HepG2 (cell line): ENCODE data around the gene MECR. TPM values are rescaled to one million over a fixed set of nuclear protein-coding genes. Genes with fewer than 3 reads are reported as not detected.

Source experiments
- ATAC-seq: fragments of 200-7000 bp; cut with Tn5 transposase; 3 replicates; pipeline ENCODE4 v1.9.1; 2020; ENCODE audit warnings: mild to moderate bottlenecking, moderate library complexity
- BruUV-seq: library from RNA; stranded (reverse); fragments of 400-500 nt; replicated peaks from 2 replicates; lab custom pipeline; 2021; lab: Mats Ljungman, UMichigan
- CTCF ChIA-PET: fragments of 300-600 bp; formaldehyde crosslinking; extraction: SDS; loops from one replicate; lab custom pipeline; 2021; ENCODE audit warnings: low total read pairs, inconsistent platforms, low intra/inter-chr PET ratio; lab: Yijun Ruan, JAX
- POLR2A ChIA-PET: fragments of 350-600 bp; sonication (Branson Sonifier 250); formaldehyde crosslinking; loops from one replicate; lab custom pipeline; 2020; ENCODE audit warnings: antibody characterized with exemption, inconsistent platforms; lab: Yijun Ruan, JAX
- DNase-seq: peaks from one replicate; pipeline ENCODE4 v3.0.0-alpha.2; 2015; ENCODE audit warnings: low spot score
- FAIRE-seq: peaks from 3 replicates; lab custom pipeline; 2011; peaks lifted over from hg19 to GRCh38; lab: Jason Lieb, UNC
- H2AFZ ChIP-seq: one replicate; pipeline ENCODE4 v1.6.1; 2011; ENCODE audit warnings: low read length, inconsistent platforms
- H3K27ac ChIP-seq: fragments of 300-600 bp; 3 replicates; pipeline ENCODE4 v1.8.0; 2011; ENCODE audit warnings: mixed run types, mild to moderate bottlenecking, mixed read lengths, low read length, inconsistent platforms; ENCODE audit not compliant: insufficient read depth; ENCODE audit errors: extremely low read length
- H3K27me3 ChIP-seq, 2 experiments: fragments of 200-600 bp in 1 of 2; 2 replicates in 1 of 2; 3 replicates in 1 of 2; pipeline versions ENCODE4 v1.6.0 to v1.8.0; 2011; ENCODE audit warnings: low read length in 2 of 2, mild to moderate bottlenecking in 2 of 2, moderate library complexity in 2 of 2, inconsistent platforms in 1 of 2; ENCODE audit not compliant: insufficient read depth in 2 of 2, control insufficient read depth in 1 of 2
- H3K36me3 ChIP-seq, 2 experiments: fragments of 200-600 bp in 1 of 2; replicated peaks in 1 of 2; 2 replicates in 1 of 2; 3 replicates in 1 of 2; pipeline versions ENCODE4 v1.5.1 to v1.8.0; 2011; ENCODE audit warnings: low read length in 2 of 2, inconsistent platforms in 1 of 2; ENCODE audit not compliant: insufficient read depth in 2 of 2, control insufficient read depth in 1 of 2
- H3K4me1 ChIP-seq: 2 replicates; pipeline ENCODE4 v1.5.1; 2012; ENCODE audit warnings: low read length, inconsistent platforms; ENCODE audit not compliant: insufficient read depth
- H3K4me2 ChIP-seq: 2 replicates; pipeline ENCODE4 v1.6.0; 2011; ENCODE audit warnings: low read depth, low read length, inconsistent platforms
- H3K4me3 ChIP-seq, 3 experiments: fragments of 200-600 bp in 1 of 3; sonication (generic), shearing (Covaris generic) in 1 of 3; replicated peaks in 1 of 3; 2 replicates each; pipeline ENCODE4 v1.5.1; 2011 to 2016; ENCODE audit warnings: low read length in 3 of 3, inconsistent platforms in 2 of 3, low read depth in 2 of 3, mild to moderate bottlenecking in 2 of 3, control low read depth in 1 of 3, mixed read lengths in 1 of 3; ENCODE audit not compliant: insufficient read depth in 1 of 3
- H3K79me2 ChIP-seq: one replicate; pipeline ENCODE4 v1.6.1; 2011; ENCODE audit warnings: low read length, inconsistent platforms; ENCODE audit not compliant: insufficient read depth
- H3K9ac ChIP-seq: 2 replicates; pipeline ENCODE4 v1.6.0; 2011; ENCODE audit warnings: mild to moderate bottlenecking, low read depth, low read length, inconsistent platforms; ENCODE audit not compliant: insufficient read depth
- H3K9me3 ChIP-seq: 2 replicates; pipeline ENCODE4 v1.5.1; 2012; ENCODE audit warnings: mild to moderate bottlenecking, low read length
- H4K20me1 ChIP-seq: 2 replicates; pipeline ENCODE4 v1.6.0; 2011; ENCODE audit warnings: inconsistent platforms, mild to moderate bottlenecking, low read length, moderate library complexity; ENCODE audit not compliant: insufficient read depth
- AGO2 ChIP-seq: fragments of 200-400 bp; formaldehyde crosslinking; optimal IDR thresholded peaks from 2 replicates; pipeline ENCODE3; 2017; ENCODE audit warnings: mild to moderate bottlenecking, low read depth, low read length, moderate library complexity
- HMG20B ChIP-seq: conservative IDR thresholded peaks from 2 replicates; pipeline ENCODE4 v1.6.1; 2016; ENCODE audit warnings: missing genetic modification reagents, missing compliant biosample characterization
- NFIC ChIP-seq: IDR thresholded peaks from 2 replicates; pipeline ENCODE4 v1.6.1; 2012; ENCODE audit warnings: mild to moderate bottlenecking, low read length, inconsistent platforms
- RBAK ChIP-seq: sonication (generic); formaldehyde crosslinking; IDR thresholded peaks from 2 replicates; pipeline ENCODE4 v1.5.1; 2020; ENCODE audit warnings: mild to moderate bottlenecking, missing genetic modification reagents
- SP5 ChIP-seq: IDR thresholded peaks from 2 replicates; pipeline ENCODE4 v1.6.1; 2016; ENCODE audit warnings: low read depth, borderline replicate concordance
- TBX3 ChIP-seq: fragments of 450-650 bp; IDR thresholded peaks from 2 replicates; pipeline ENCODE4 v1.6.1; 2017; ENCODE audit warnings: antibody characterized with exemption, mild to moderate bottlenecking, inconsistent platforms, borderline replicate concordance
- TCF7L2 ChIP-seq: IDR thresholded peaks from 2 replicates; pipeline ENCODE4 v1.6.1; 2011; ENCODE audit warnings: mild to moderate bottlenecking, low read depth, low read length, moderate library complexity
- ZC3H4 ChIP-seq: sonication (generic); formaldehyde crosslinking; IDR thresholded peaks from 2 replicates; pipeline ENCODE4 v1.4.0; 2020; ENCODE audit warnings: missing genetic modification reagents, borderline replicate concordance
- ZMYM3 ChIP-seq: sonication (generic); formaldehyde crosslinking; IDR thresholded peaks from 2 replicates; pipeline ENCODE4 v1.5.1; 2020; ENCODE audit warnings: mild to moderate bottlenecking, missing genetic modification reagents
- ZNF839 ChIP-seq: sonication (generic); formaldehyde crosslinking; IDR thresholded peaks from 2 replicates; pipeline ENCODE4 v1.4.0; 2020; ENCODE audit warnings: missing genetic modification reagents, mild to moderate bottlenecking, borderline replicate concordance
- ZSCAN22 ChIP-seq: sonication (generic); formaldehyde crosslinking; IDR thresholded peaks from 2 replicates; pipeline ENCODE4 v1.4.0; 2020; ENCODE audit warnings: mild to moderate bottlenecking, missing genetic modification reagents
- ZSCAN25 ChIP-seq: sonication (generic); formaldehyde crosslinking; IDR thresholded peaks from 2 replicates; pipeline ENCODE4 v1.8.0; 2022; ENCODE audit warnings: mild to moderate bottlenecking, missing genetic modification reagents
- WGBS: methylation state at CpG from one replicate; pipeline ENCODE4 v1.1.6; 2017; ENCODE audit warnings: low lambda C conversion rate; 5-methylcytosine and 5-hydroxymethylcytosine counted together
- in situ Hi-C: cut with HindIII; loops from 2 replicates; pipeline ENCODE4 v1.10.0; 2017; ENCODE audit warnings: low pct_unique_long_range_greater_than_20kb; ENCODE audit not compliant: extremely low pct_ligation_motif_present
- intact Hi-C: fragments of 100-400 bp; cut with micrococcal nuclease; formaldehyde crosslinking; loops from one replicate; pipeline ENCODE4 v1.10.0; 2022; ENCODE audit not compliant: unreplicated experiment
- polyA plus RNA-seq, 8 experiments: library from polyadenylated mRNA; depleted of rRNA in 3 of 8; stranded (reverse) in 7 of 8; unstranded in 1 of 8; fragments of >200 nt; fragmentation: Illumina TruSeq in 4 of 8; extraction: Trizol in 4 of 8; gene quantifications; 2 replicates each; pipeline versions ENCODE4 v1.2.1 to v1.2.3, GENCODE V29; 2011 to 2016; ENCODE audit warnings: low read depth in 4 of 8, missing spikeins in 1 of 8, mixed read lengths in 1 of 8; ENCODE audit not compliant: insufficient read depth in 1 of 8
- total RNA-seq, 5 experiments: library from RNA; depleted of rRNA; stranded (reverse); fragments of >200 nt; fragmentation: Illumina TruSeq; extraction: Trizol; gene quantifications; 2 replicates each; pipeline ENCODE4 v1.2.3, GENCODE V29; 2016; ENCODE audit warnings: low read depth in 1 of 5
- TF ChIP-seq, protein P1 (sequence below): sonication (generic); formaldehyde crosslinking; conservative IDR thresholded peaks from 2 replicates; pipeline ENCODE4 v1.4.0; 2020; ENCODE audit warnings: missing genetic modification reagents
- TF ChIP-seq, protein P2 (sequence below): IDR thresholded peaks from 2 replicates; pipeline ENCODE4 v1.6.1; 2016; ENCODE audit warnings: mild to moderate bottlenecking

Gene MECR
- total and polyA plus RNA-seq, 2 of the 13 experiments (the other 11 are each of a cell fraction or from before 2014, with no cell fraction given): 18.8 to 24.9 TPM

DNA sequence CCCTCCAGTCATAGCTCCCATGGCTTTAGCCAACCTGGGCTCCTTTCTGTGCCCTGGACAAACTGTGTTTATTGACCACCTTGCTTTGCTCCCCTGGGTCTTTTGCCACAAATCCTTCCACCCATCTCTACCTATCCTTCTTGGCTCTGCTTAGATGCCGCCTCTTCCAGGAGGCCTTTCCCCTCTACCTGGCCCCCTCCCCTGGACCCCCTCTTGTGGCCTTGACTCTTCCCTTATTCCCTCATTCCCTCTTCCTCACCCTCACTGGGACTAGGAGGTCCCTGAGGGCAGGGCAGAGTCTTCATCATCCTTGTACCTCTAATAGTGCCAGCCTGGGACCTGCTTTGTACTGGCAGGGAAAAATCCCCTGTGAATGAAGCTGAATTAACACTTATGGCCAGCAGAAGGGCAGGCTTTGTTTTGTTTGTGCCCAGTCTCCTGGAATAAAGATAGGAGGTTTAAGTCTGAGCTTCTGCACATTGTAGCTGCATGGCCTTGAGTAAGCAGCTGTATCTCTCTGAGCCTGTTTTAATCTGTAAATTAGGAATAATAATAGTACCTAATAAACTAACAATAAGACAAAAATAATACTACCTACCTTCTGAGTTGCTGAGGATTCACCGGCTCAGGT, 19.3 kb upstream of the MECR start (continued):
- TF ChIP-seq ZMYM3 (CRISPR knock-in tag): no peak

DNA sequence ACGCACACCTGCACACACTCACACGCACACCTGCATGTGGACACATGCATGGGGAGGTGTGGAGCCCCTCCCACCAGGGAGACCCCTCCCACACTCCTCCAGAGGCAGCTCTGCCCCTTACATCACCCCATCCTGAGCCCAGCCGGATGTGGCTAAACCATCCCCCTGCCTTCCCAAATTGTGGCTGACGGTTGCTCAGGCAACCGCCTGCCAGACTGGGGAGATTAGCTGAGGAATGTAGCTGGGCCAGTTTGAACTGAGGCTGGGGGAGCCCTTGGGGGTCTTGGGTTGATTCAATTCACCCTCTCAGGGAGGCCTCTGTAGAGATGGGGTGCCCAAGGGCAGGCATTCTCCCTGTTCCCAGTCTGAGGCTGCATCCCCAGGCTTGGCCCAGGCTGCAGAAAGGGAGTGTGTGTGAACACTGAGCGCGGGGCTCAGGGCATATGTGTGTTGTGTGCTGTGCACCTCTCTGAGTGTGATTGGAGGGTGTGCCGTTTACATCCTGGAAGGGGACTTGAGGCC, 18.5 kb upstream of the MECR start:
- peaks cover 43% of the 10 kb centered on the region for H3K4me1 ChIP-seq
- H3K9me3 ChIP-seq: no peaks in the 10 kb centered on the region
- ChIA-PET CTCF (no interaction called here), POLR2A (no interaction called here)
- TF ChIP-seq HMG20B (CRISPR knock-in tag) (no peak), RBAK (CRISPR knock-in tag) (no peak), ZSCAN22 (CRISPR knock-in tag) (no peak), ZC3H4 (CRISPR knock-in tag) (no peak), ZNF839 (CRISPR knock-in tag) (no peak), NFIC (no peak), SP5 (CRISPR knock-in tag) (no peak), ZSCAN25 (CRISPR knock-in tag) (no peak), TBX3 (no peak), TCF7L2 (no peak), AGO2 (no peak)
- TF ChIP-seq, protein P1, sequence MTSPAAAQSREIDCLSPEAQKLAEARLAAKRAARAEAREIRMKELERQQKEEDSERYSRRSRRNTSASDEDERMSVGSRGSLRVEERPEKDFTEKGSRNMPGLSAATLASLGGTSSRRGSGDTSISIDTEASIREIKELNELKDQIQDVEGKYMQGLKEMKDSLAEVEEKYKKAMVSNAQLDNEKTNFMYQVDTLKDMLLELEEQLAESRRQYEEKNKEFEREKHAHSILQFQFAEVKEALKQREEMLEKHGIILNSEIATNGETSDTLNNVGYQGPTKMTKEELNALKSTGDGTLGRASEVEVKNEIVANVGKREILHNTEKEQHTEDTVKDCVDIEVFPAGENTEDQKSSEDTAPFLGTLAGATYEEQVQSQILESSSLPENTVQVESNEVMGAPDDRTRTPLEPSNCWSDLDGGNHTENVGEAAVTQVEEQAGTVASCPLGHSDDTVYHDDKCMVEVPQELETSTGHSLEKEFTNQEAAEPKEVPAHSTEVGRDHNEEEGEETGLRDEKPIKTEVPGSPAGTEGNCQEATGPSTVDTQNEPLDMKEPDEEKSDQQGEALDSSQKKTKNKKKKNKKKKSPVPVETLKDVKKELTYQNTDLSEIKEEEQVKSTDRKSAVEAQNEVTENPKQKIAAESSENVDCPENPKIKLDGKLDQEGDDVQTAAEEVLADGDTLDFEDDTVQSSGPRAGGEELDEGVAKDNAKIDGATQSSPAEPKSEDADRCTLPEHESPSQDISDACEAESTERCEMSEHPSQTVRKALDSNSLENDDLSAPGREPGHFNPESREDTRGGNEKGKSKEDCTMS (CRISPR knock-in tag): no peak
- TF ChIP-seq, protein P2, sequence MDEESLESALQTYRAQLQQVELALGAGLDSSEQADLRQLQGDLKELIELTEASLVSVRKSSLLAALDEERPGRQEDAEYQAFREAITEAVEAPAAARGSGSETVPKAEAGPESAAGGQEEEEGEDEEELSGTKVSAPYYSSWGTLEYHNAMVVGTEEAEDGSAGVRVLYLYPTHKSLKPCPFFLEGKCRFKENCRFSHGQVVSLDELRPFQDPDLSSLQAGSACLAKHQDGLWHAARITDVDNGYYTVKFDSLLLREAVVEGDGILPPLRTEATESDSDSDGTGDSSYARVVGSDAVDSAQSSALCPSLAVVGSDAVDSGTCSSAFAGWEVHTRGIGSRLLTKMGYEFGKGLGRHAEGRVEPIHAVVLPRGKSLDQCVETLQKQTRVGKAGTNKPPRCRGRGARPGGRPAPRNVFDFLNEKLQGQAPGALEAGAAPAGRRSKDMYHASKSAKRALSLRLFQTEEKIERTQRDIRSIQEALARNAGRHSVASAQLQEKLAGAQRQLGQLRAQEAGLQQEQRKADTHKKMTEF (CRISPR knock-in tag): no peak
- no peak overlapping the region for H3K4me3 ChIP-seq
- no peak overlapping the region for H3K4me2 ChIP-seq
- 90% methylated on average over 7 of the region's 8 CpGs for WGBS
- FAIRE-seq (no peak), ATAC-seq (no peak), DNase-seq (no peak)
- peaks cover 22% of the 10 kb centered on the region for H4K20me1 ChIP-seq
- no peak overlapping the region for H2AFZ ChIP-seq
- H3K36me3 ChIP-seq: 0 out of 5 replicates have a peak, but pooled peaks cover 0 to 3% of the 10 kb centered on the region in 2 experiments
- H3K9ac ChIP-seq: no peak overlapping the region
- BruUV-seq: no TSS peak
- intact Hi-C loops: no loop called here
- in situ Hi-C loops: loop anchor here (10.0 kb wide), 1 partner anchor 1466 kb away; no protein-coding TSS in a partner anchor
- H3K27ac ChIP-seq: no peak overlapping the region
- no peaks in the 10 kb centered on the region for H3K27me3 ChIP-seq
- H3K79me2 ChIP-seq: peaks cover 22% of the 10 kb centered on the region
